ENCODE results near the gene MAGEC3.

DNA sequence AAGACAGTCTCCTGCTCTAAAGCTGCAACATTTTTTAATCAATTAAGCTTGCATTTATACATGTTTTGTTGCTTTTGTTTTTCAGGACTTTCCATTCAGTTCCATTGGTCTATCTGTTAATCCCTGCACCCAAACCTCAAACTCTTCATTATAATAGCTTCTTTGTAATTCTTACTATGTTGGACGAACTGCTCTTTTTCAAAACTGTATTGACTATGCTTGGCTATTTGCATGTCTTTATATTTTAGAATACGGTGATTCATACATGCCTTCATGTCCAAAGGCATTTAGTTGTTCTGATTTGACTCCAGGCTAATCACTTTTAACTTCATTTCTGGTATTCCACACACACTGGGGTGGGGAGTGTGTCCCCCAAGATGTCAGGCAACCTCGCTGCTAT is 79.7 kb downstream of the MAGEC3 start:
- TF ChIP-seq CTCF (optimal IDR thresholded peaks at IDR 0.05 in 1 of 3, IDR thresholded peaks at IDR 0.05 in 1 of 3, conservative IDR thresholded peaks at IDR 0.05 in 1 of 3; ENCODE audit: extremely low read depth in 1 of 3, insufficient read depth in 2 of 3, low read length in 3 of 3) = no peak
- no peak for TF ChIP-seq EZH2 (IDR thresholded peaks at IDR 0.05; ENCODE audit: low read length)

Data from keratinocyte (primary cell).